GM10248 (cell line): ENCODE measurements around the gene PUS3.

Source experiments
- CTCF ChIA-PET: fragments of 300-600 bp; sonication (Branson Sonifier 250); formaldehyde crosslinking; extraction: SDS; loops from one replicate; lab custom pipeline; 2021; ENCODE audit warnings: antibody characterized with exemption; lab: Yijun Ruan, JAX
- POLR2A ChIA-PET: fragments of 350-650 bp; sonication (Branson Sonifier 250); formaldehyde crosslinking; extraction: SDS; loops from one replicate; lab custom pipeline; 2020; ENCODE audit warnings: antibody characterized with exemption; lab: Yijun Ruan, JAX
- DNase-seq: peaks from one replicate; pipeline ENCODE4 v3.0.0; 2012; ENCODE audit errors: extremely low spot score
- TF ChIP-seq, protein P1 (sequence below): IDR thresholded peaks from 2 replicates; pipeline ENCODE4 v1.5.1; 2012; ENCODE audit warnings: mild to moderate bottlenecking, low read depth; ENCODE audit errors: extremely low read depth, missing control alignments, control extremely low read depth

Gene PUS3

DNA sequence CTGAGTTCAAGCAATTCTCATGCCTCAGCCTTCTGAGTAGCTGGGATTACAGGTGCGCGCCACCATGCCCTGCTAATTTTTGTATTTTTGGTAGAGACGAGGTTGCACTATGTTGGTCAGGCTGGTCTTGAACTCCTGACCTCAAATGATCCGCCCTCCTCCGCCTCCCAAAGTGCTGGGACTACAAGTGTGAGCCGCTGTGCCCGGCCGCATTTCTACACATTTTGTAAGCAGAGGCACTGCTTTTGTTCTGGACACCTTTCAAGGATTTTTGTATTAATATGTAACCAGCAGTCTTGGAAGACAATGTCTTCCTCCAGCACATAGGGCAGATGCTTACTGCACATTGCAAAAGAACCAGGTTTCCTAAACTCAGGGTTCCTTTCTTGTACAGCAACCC is 31.5 kb upstream of the PUS3 start:
- TF ChIP-seq, protein P1, sequence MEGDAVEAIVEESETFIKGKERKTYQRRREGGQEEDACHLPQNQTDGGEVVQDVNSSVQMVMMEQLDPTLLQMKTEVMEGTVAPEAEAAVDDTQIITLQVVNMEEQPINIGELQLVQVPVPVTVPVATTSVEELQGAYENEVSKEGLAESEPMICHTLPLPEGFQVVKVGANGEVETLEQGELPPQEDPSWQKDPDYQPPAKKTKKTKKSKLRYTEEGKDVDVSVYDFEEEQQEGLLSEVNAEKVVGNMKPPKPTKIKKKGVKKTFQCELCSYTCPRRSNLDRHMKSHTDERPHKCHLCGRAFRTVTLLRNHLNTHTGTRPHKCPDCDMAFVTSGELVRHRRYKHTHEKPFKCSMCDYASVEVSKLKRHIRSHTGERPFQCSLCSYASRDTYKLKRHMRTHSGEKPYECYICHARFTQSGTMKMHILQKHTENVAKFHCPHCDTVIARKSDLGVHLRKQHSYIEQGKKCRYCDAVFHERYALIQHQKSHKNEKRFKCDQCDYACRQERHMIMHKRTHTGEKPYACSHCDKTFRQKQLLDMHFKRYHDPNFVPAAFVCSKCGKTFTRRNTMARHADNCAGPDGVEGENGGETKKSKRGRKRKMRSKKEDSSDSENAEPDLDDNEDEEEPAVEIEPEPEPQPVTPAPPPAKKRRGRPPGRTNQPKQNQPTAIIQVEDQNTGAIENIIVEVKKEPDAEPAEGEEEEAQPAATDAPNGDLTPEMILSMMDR = no peak
- CTCF ChIA-PET = interaction anchor here (1.4 to 1.5 kb wide), 2 partner anchors 12 to 27 kb away, joined by 3 to 5 read pairs; no protein-coding TSS in a partner anchor
- POLR2A ChIA-PET = no interaction called here
- no peak for DNase-seq

DNA sequence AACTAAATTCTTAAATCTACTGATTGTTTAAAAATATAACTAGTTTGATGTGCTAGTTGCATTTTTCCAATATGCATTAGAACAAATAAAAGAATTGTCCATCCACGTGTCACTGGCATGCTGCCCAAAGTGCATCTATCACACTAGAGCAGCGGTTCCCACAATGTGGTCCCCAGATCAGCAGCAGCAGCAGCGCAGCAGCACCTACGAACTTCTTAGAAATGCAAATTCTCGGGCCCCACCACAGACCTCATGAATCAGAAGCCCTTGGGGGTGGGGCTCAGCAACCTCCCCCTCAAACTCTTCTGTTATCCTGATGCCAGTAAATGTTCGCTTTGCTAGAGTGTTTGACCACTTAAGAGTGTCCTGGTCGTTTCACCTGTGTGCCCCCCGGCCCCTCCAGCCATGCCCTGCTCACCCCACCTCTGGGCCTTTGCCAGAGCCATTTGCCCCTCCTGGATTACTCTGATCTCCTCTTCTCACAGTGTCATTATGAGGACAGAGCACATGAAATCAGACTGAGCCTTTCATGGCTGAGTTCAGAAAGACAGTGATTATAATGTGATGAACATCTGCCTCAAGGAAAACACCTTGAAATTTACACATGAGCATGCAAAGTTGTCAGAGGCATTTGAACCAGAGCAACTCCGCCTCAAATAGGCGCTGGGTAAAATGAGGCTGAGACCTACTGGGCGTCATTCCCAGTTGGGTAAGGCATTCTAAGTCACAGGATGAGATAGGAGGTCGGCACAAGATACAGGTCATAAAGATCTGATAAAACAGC is 30.2 kb upstream of the PUS3 start:
- TF ChIP-seq, protein P1 = no peak
- CTCF ChIA-PET = interaction anchor here (1.7 kb wide), 1 partner anchor 12 kb away, joined by 4 read pairs; no protein-coding TSS in a partner anchor
- POLR2A ChIA-PET = no interaction called here
- DNase-seq = no peak

DNA sequence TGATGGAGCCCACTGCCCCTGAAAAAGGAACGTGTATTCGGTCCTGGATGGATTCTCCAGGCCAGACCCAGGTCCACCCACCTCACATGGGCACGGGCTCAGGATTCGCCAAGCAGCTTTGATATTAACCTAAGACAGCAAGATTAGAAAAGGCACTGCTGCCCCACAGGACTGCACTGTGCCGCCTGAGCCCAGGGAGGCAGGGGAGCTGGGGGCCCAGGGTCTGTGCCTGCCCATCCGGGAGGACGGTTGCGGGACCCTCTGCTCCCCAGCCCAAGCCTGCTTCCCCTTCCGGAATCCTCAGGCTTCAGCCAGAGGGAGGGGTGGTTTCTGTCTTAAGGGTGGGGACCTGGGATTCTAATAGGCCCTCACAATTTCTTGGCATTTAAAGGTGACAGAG is 29.3 kb upstream of the PUS3 start:
- ChIA-PET CTCF (interaction anchor here (1.7 kb wide), 1 partner anchor 11 kb away, joined by 4 read pairs; no protein-coding TSS in a partner anchor), POLR2A (no interaction called here)
- TF ChIP-seq, protein P1 = no peak
- no peak for DNase-seq

DNA sequence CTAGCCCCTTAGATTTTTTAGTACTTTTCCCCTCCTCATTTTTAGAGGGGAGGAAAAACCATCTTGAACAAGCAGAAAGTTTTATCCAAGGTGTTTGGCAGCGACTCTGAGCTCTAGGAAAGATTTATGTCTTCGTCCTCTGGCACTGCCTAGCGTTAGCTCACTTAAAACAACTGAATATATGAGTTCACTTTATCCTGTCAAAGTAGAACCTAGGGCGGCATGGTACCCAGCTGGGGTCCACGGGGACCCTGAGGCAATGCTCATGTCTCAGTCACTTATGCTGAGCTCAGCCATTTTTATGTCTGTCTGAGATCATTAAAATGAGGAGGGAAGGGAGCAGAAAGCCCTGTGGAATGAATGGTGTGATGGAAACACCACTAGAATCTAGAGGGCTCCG is 28.7 kb upstream of the PUS3 start:
- no peak for DNase-seq
- POLR2A ChIA-PET = no interaction called here
- CTCF ChIA-PET = interaction anchor here (1.7 kb wide), 1 partner anchor 10 kb away, joined by 4 read pairs; no protein-coding TSS in a partner anchor
- TF ChIP-seq, protein P1 = no peak

DNA sequence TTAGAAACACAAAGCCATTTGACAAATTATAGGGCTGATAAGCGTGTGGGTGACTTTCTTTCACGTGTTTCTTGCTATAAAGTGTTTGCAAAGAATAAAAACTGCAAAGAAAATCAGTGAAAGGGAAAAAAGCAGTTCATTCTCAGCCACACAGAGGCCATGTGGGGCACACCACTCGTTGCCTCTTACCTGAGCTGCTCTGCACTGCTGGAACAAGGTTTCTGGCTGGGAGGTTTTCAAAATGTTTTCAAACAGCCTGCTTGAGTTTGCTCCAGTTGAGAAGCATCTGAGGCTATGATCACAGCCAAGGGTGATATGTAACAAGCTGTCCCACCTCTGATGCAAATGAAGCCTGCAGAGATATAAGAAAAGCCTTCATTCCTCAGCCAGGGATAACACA is 28.1 kb upstream of the PUS3 start:
- POLR2A ChIA-PET = no interaction called here
- no peak for DNase-seq
- CTCF ChIA-PET = no interaction called here
- TF ChIP-seq, protein P1 = no peak

DNA sequence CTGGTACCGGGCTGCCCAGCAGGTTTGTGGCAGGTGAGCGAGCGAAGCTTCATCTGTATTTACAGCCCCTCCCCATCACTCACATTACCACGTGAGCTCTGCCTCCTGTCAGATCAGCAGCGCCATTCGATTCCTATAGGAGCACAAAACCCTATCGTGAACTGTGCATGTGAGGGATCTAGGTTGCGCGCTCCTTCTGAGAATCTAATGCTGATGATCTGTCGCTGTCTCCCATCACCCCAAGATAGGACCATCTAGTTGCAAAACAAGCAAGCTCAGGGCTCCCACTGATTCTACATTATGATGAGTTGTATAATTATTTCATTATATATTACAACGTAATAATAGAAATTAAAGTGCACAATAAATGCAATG is 27.1 kb upstream of the PUS3 start:
- no peak for DNase-seq
- POLR2A ChIA-PET = no interaction called here
- CTCF ChIA-PET = interaction anchor here (1.4 to 2.2 kb wide), 2 partner anchors 9 to 11 kb away, joined by 3 to 7 read pairs; no protein-coding TSS in a partner anchor

More for the DNA sequence above, 27.1 kb upstream of the PUS3 start:
- TF ChIP-seq, protein P1 = no peak
